ENCODE data around the gene LZTFL1. TPM values are rescaled to one million over a fixed set of nuclear protein-coding genes. Genes with fewer than 3 reads are reported as not detected.

LZTFL1 gene
- total RNA-seq, 1 experiment from 2014 or later = 21.0 TPM

DNA sequence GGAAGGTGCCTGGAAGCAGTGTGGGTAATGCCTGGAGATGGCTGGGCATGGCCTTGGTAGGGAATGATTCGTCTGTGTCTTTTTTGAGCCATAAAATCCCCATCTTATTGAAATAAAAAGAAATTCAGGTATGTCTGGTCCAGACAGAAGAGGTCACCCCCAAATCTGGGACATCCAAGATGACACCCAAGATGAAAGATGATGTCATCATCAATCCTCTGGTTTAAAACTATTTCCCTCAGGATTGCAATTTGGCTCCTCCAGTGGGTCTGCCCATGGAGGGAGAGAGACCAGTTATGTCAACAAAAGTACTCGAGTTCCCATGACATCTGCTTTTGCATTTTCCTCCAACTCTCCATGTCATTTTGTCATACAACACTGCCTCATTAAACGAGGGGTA is 27.7 kb upstream of the LZTFL1 start:
- RAD21 ChIA-PET (ENCODE audit: low non-redundant PET in 1 of 2, low total read pairs in 2 of 2, uncharacterized antibody in 2 of 2, unreplicated experiment in 2 of 2) = no interaction called here
- Histone ChIP-seq H3K79me2 (ENCODE audit: insufficient read depth, low read length) (no peaks in the 10 kb centered on the region), H3K4me1 (ENCODE audit: control insufficient read depth in 1 of 2, insufficient read depth in 2 of 2, low read length in 2 of 2) (no peaks in the 10 kb centered on the region), H3K4me2 (ENCODE audit: low read length) (no peak overlapping the region), H3K4me3 (replicated peaks in 1 of 2; ENCODE audit: low read depth in 1 of 2, low read length in 2 of 2) (no peak overlapping the region), H3K9ac (ENCODE audit: low read length) (no peak overlapping the region), H2AFZ (ENCODE audit: low read depth, low read length, poor library complexity, severe bottlenecking) (no peak overlapping the region), H4K20me1 (ENCODE audit: insufficient read depth) (no peaks in the 10 kb centered on the region), H3K27ac (ENCODE audit: low read depth, low read length) (no peak overlapping the region), H3K9me2 (ENCODE audit: insufficient read depth) (no peaks in the 10 kb centered on the region), H3K36me3 (ENCODE audit: control insufficient read depth in 1 of 2, insufficient read depth in 2 of 2, low read length in 2 of 2) (no peaks in the 10 kb centered on the region), H3K9me3 (ENCODE audit: control insufficient read depth in 1 of 2, insufficient read depth in 1 of 2, low read depth in 1 of 2, low read length in 2 of 2) (no peaks in the 10 kb centered on the region), H3K27me3 (ENCODE audit: insufficient read depth, low read length) (no peaks in the 10 kb centered on the region)
- intact Hi-C loops (cut with micrococcal nuclease) = no loop called here
- no peak for TF ChIP-seq POLR2A (IDR thresholded peaks at IDR 0.05; ENCODE audit: borderline replicate concordance, extremely low read depth, insufficient read depth, insufficient read length)
- TF ChIP-seq POLR2AphosphoS5 (IDR thresholded peaks at IDR 0.05; ENCODE audit: low read depth, low read length) = no peak
- TF ChIP-seq ZFX (IDR thresholded peaks at IDR 0.05) = no peak
- no peak for TF ChIP-seq SIN3A (IDR thresholded peaks at IDR 0.05; ENCODE audit: low read depth)
- TF ChIP-seq TCF7L2 (IDR thresholded peaks at IDR 0.05; ENCODE audit: borderline replicate concordance, extremely low read depth, insufficient read depth, insufficient read length) = no peak
- TF ChIP-seq, protein P1, sequence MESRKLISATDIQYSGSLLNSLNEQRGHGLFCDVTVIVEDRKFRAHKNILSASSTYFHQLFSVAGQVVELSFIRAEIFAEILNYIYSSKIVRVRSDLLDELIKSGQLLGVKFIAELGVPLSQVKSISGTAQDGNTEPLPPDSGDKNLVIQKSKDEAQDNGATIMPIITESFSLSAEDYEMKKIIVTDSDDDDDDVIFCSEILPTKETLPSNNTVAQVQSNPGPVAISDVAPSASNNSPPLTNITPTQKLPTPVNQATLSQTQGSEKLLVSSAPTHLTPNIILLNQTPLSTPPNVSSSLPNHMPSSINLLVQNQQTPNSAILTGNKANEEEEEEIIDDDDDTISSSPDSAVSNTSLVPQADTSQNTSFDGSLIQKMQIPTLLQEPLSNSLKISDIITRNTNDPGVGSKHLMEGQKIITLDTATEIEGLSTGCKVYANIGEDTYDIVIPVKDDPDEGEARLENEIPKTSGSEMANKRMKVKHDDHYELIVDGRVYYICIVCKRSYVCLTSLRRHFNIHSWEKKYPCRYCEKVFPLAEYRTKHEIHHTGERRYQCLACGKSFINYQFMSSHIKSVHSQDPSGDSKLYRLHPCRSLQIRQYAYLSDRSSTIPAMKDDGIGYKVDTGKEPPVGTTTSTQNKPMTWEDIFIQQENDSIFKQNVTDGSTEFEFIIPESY (IDR thresholded peaks at IDR 0.05; ENCODE audit: extremely low read depth, insufficient replicate concordance, low read length) = no peak
- no peak for TF ChIP-seq CEBPB (IDR thresholded peaks at IDR 0.05; ENCODE audit: low read depth)
- TF ChIP-seq EGR1 (IDR thresholded peaks at IDR 0.05; ENCODE audit: low read depth) = no peak
- POLR2A ChIA-PET = no interaction called here
- CTCF ChIA-PET = no interaction called here
- DNase-seq (ENCODE audit: low read depth, low spot score) (no peak), ATAC-seq (no peak)
- BruUV-seq (replicated peaks) = no TSS peak

GRCh38 chr3:45868650-45869049 is 26.7 kb upstream of the LZTFL1 start:
- POLR2A ChIA-PET = no interaction called here
- CTCF ChIA-PET = no interaction called here
- TF ChIP-seq JUND (IDR thresholded peaks at IDR 0.05) = no peak
- no peak for TF ChIP-seq RAD21 (IDR thresholded peaks at IDR 0.05; ENCODE audit: low read depth)
- no peak for TF ChIP-seq ZNF274 (IDR thresholded peaks at IDR 0.05; ENCODE audit: low read depth, low read length)
- no peak for TF ChIP-seq CTCF (IDR thresholded peaks at IDR 0.05 in 2 of 3, conservative IDR thresholded peaks at IDR 0.05 in 1 of 3; ENCODE audit: borderline replicate concordance in 1 of 3, insufficient read depth in 1 of 3, low read depth in 2 of 3, low read length in 2 of 3)
- no peak for TF ChIP-seq SP1 (IDR thresholded peaks at IDR 0.05; ENCODE audit: low read depth)
- DNase-seq (ENCODE audit: low read depth, low spot score) (no peak), ATAC-seq (no peak)
- no peaks in the 10 kb centered on the region for H3K9me2 ChIP-seq (ENCODE audit: insufficient read depth)
- no peak overlapping the region for H2AFZ ChIP-seq (ENCODE audit: low read depth, low read length, poor library complexity, severe bottlenecking)
- H3K4me2 ChIP-seq (ENCODE audit: low read length) = no peak overlapping the region
- peaks cover 0 to 4% of the 10 kb centered on the region in 2 experiments; a peak in 1 of 4 replicates for H3K9me3 ChIP-seq (ENCODE audit: control insufficient read depth in 1 of 2, insufficient read depth in 1 of 2, low read depth in 1 of 2, low read length in 2 of 2)
- no peak overlapping the region for H3K4me3 ChIP-seq (replicated peaks in 1 of 2; ENCODE audit: low read depth in 1 of 2, low read length in 2 of 2)
- H3K9ac ChIP-seq (ENCODE audit: low read length) = no peak overlapping the region
- RAD21 ChIA-PET (ENCODE audit: low non-redundant PET in 1 of 2, low total read pairs in 2 of 2, uncharacterized antibody in 2 of 2, unreplicated experiment in 2 of 2) = no interaction called here
- no peaks in the 10 kb centered on the region for H3K79me2 ChIP-seq (ENCODE audit: insufficient read depth, low read length)
- H3K4me1 ChIP-seq (ENCODE audit: control insufficient read depth in 1 of 2, insufficient read depth in 2 of 2, low read length in 2 of 2) = no peaks in the 10 kb centered on the region
- no peaks in the 10 kb centered on the region for H3K36me3 ChIP-seq (ENCODE audit: control insufficient read depth in 1 of 2, insufficient read depth in 2 of 2, low read length in 2 of 2)
- no peaks in the 10 kb centered on the region for H4K20me1 ChIP-seq (ENCODE audit: insufficient read depth)
- intact Hi-C loops (cut with micrococcal nuclease) = no loop called here
- H3K27ac ChIP-seq (ENCODE audit: low read depth, low read length) = no peak overlapping the region
- no TSS peak for BruUV-seq (replicated peaks)
- no peaks in the 10 kb centered on the region for H3K27me3 ChIP-seq (ENCODE audit: insufficient read depth, low read length)
